Neuron (in vitro differentiated cells): ENCODE results near the gene FOXP1.

Source experiments
- H2AFZ ChIP-seq: one replicate; pipeline ENCODE4 v1.6.1; 2013; ENCODE audit warnings: low read depth, mild to moderate bottlenecking, inconsistent platforms, low read length, moderate library complexity
- H3K27me3 ChIP-seq: one replicate; pipeline ENCODE4 v1.6.1; 2013; ENCODE audit warnings: low read length; ENCODE audit not compliant: insufficient read depth
- H3K36me3 ChIP-seq: one replicate; pipeline ENCODE4 v1.6.1; 2013; ENCODE audit warnings: low read length; ENCODE audit not compliant: insufficient read depth
- H3K4me1 ChIP-seq: one replicate; pipeline ENCODE4 v1.6.1; 2013; ENCODE audit warnings: low read length; ENCODE audit not compliant: insufficient read depth
- H3K4me3 ChIP-seq: 2 replicates; pipeline ENCODE4 v1.5.1; 2013; ENCODE audit warnings: mild to moderate bottlenecking, low read length, moderate library complexity
- H3K9me3 ChIP-seq: one replicate; pipeline ENCODE4 v1.6.1; 2013; ENCODE audit warnings: low read length

The FOXP1 gene

DNA sequence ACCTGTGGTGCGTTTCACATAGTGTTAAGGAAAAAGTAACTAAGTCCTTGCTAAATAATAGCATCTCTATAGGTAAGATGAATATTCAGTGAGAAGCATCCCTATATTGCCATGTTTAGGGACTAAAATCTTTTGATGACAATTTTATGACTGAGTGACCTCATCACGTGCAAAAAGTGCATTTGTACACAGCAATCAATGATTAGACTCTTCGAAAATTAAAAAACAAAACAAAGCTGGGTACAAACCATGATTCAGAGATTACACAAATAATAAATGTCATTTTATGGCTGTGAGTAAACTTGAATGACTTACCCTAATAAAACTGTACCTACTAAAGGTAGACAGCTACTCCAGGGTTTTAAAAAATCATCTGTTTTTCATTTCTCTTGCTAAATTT lies 505.3 kb downstream of the FOXP1 start:
- no peaks in the 10 kb centered on the region for H3K27me3 ChIP-seq
- no peak overlapping the region for H2AFZ ChIP-seq
- H3K4me1 ChIP-seq = peaks cover 7% of the 10 kb centered on the region
- H3K9me3 ChIP-seq = peaks cover 3% of the 10 kb centered on the region
- no peak overlapping the region for H3K4me3 ChIP-seq
- H3K36me3 ChIP-seq = no peaks in the 10 kb centered on the region

GRCh38 chr3:71077070-71077469 lies 506.5 kb downstream of the FOXP1 start:
- Histone ChIP-seq H2AFZ (no peak overlapping the region), H3K36me3 (no peaks in the 10 kb centered on the region), H3K4me1 (peaks cover 12% of the 10 kb centered on the region), H3K9me3 (no peaks in the 10 kb centered on the region), H3K4me3 (no peak overlapping the region), H3K27me3 (no peaks in the 10 kb centered on the region)

GRCh38 chr3:71076361-71077002 lies 507.0 kb downstream of the FOXP1 start:
- H2AFZ ChIP-seq = no peak overlapping the region
- H3K36me3 ChIP-seq = no peaks in the 10 kb centered on the region
- H3K9me3 ChIP-seq = no peaks in the 10 kb centered on the region
- no peaks in the 10 kb centered on the region for H3K27me3 ChIP-seq
- H3K4me3 ChIP-seq = no peak overlapping the region
- H3K4me1 ChIP-seq = peaks cover 12% of the 10 kb centered on the region

GRCh38 chr3:71075494-71075893 lies 508.0 kb downstream of the FOXP1 start:
- Histone ChIP-seq H2AFZ (no peak overlapping the region), H3K4me1 (peaks cover 17% of the 10 kb centered on the region), H3K36me3 (no peaks in the 10 kb centered on the region), H3K9me3 (no peaks in the 10 kb centered on the region), H3K4me3 (no peak overlapping the region), H3K27me3 (no peaks in the 10 kb centered on the region)

DNA sequence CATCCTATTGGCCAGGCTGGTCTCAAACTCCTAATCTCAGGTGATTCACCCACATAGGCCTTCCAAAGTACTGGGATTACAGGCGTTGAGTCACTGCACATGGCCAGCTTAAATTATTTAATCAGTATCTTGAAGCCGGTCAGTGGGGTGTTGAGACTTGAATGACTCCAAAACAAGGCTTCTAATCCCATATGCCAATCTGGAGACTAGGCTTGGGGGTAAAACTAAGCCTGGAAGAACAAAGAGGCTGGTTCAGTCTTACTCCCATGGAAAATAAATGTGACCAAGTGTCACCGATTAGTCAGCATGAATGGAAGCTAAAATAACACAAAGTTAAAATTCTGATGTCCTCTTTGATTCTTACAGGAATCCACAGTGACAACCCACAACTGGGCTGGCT lies 509.1 kb downstream of the FOXP1 start:
- peaks cover 27% of the 10 kb centered on the region for H3K4me1 ChIP-seq
- H2AFZ ChIP-seq = no peak overlapping the region
- H3K9me3 ChIP-seq = no peaks in the 10 kb centered on the region
- no peak overlapping the region for H3K4me3 ChIP-seq
- no peaks in the 10 kb centered on the region for H3K36me3 ChIP-seq
- H3K27me3 ChIP-seq = no peaks in the 10 kb centered on the region

- Histone ChIP-seq H3K27me3 (no peaks in the 10 kb centered on the region), H3K4me1 (peaks cover 32% of the 10 kb centered on the region), H3K4me3 (no peak overlapping the region), H2AFZ (no peak overlapping the region), H3K9me3 (no peaks in the 10 kb centered on the region), H3K36me3 (no peaks in the 10 kb centered on the region)
Observed at GRCh38 chr3:71072986-71073385, 510.5 kb downstream of the FOXP1 start.

- Histone ChIP-seq H3K4me1 (peaks cover 32% of the 10 kb centered on the region), H3K4me3 (no peak overlapping the region), H3K9me3 (no peaks in the 10 kb centered on the region), H3K27me3 (no peaks in the 10 kb centered on the region), H2AFZ (no peak overlapping the region), H3K36me3 (no peaks in the 10 kb centered on the region)
Observed at GRCh38 chr3:71072287-71072686, 511.2 kb downstream of the FOXP1 start.

GRCh38 chr3:71070497-71071463 lies 512.7 kb downstream of the FOXP1 start:
- no peaks in the 10 kb centered on the region for H3K27me3 ChIP-seq

DNA sequence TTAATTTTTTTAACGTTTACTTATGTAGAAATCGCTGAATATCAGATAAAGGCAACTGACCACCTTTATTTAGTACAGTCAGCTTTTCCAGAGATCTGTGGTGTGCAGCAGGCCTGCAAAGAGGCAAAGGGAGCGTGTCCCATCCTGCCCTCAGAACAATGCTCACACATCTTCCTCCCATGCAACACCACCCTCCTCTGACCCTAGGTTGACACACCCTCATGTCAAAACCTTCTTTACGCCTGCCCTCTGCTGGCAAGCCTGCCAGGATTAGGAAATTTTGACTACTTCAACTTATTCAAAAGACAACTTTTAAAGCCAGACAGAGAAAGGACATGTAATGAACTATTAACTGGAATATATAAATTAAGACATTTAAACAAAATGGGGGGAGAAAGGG lies 513.7 kb downstream of the FOXP1 start:
- Histone ChIP-seq H3K9me3 (no peaks in the 10 kb centered on the region), H3K36me3 (no peaks in the 10 kb centered on the region), H2AFZ (no peak overlapping the region), H3K27me3 (no peaks in the 10 kb centered on the region), H3K4me3 (no peak overlapping the region), H3K4me1 (peaks cover 48% of the 10 kb centered on the region)

More at GRCh38 chr3:71070497-71071463, 512.7 kb downstream of the FOXP1 start:
- Histone ChIP-seq H2AFZ (no peak overlapping the region), H3K9me3 (no peaks in the 10 kb centered on the region), H3K36me3 (no peaks in the 10 kb centered on the region), H3K4me3 (no peak overlapping the region), H3K4me1 (peaks cover 45% of the 10 kb centered on the region)

DNA sequence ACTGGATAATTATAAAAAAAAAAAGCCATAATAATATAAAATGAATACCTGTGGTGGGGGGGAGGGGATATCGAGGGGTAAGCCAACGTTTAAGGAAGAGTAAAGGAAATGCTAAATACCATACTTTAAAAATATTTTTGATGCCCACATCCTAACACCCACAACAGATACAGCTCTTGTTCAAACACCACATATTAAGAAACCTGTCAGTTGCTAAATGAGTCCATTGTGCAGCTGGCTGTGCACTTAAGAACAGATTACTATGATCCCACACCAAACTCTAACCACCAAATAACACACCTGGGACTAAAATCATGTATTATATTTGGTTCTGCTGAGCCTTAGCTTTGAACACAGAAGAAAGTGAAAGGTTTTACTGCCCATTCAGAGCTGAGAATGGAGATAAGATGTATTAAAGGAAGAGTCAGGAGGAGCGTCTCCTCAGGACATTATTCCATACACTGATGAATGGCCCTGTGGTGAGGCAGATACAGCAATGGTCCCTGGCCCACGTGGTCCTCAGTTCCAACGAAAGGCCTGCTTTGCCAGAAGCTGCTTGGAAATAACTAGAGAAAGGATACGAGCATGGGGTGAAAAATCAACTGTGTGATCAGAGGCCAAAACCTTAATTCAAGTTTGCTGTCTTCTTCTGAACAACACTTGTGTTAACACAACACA lies 515.4 kb downstream of the FOXP1 start:
- Histone ChIP-seq H3K9me3 (no peaks in the 10 kb centered on the region), H3K4me1 (peaks cover 54% of the 10 kb centered on the region)

DNA sequence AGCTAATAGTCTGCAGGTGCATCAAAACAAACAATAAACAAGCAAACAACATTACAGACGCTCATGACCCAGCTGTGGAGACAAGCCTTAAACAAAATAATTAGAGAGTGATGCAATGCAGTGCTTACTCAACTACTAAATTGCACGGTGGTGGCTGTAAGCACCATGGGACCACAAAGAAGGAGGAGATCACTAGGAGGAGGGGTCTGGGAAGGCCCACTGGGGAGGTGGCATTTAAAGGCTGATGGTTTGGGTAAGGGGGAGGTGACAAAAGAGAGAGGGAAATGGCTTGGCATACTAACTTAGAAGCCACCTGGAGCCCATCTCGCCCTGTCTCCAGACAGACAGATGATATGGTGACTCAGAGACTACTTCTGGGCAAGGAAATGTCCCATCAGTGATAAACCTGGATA lies 516.7 kb downstream of the FOXP1 start:
- Histone ChIP-seq H2AFZ (no peak overlapping the region), H3K36me3 (no peaks in the 10 kb centered on the region), H3K27me3 (no peaks in the 10 kb centered on the region), H3K4me3 (no peak overlapping the region), H3K9me3 (no peaks in the 10 kb centered on the region), H3K4me1 (peaks cover 63% of the 10 kb centered on the region)

More for the DNA sequence above, 515.4 kb downstream of the FOXP1 start:
- H2AFZ ChIP-seq = no peak overlapping the region
- H3K27me3 ChIP-seq = no peaks in the 10 kb centered on the region
- no peak overlapping the region for H3K4me3 ChIP-seq
- no peaks in the 10 kb centered on the region for H3K36me3 ChIP-seq

- H3K27me3 ChIP-seq = no peaks in the 10 kb centered on the region
Observed at GRCh38 chr3:71066356-71066755, 517.2 kb downstream of the FOXP1 start.

DNA sequence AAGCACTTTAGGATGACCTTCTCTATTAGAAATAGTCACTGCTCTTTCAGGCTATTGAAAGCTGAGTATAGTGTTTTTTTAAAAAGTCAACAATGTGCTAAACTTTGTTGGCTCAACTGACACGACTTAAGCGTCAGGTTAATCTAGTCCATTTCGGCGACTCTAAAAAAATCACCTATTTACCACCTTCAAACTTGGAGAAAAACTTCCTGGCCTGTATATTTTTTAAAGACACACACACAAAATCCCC lies 517.8 kb downstream of the FOXP1 start:
- peaks cover 63% of the 10 kb centered on the region for H3K4me1 ChIP-seq
- no peaks in the 10 kb centered on the region for H3K36me3 ChIP-seq
- no peaks in the 10 kb centered on the region for H3K9me3 ChIP-seq
- peak overlapping the region; percentile 74 for H3K4me3 ChIP-seq
- no peaks in the 10 kb centered on the region for H3K27me3 ChIP-seq
- H2AFZ ChIP-seq = peak overlapping the region; percentile 89

More at GRCh38 chr3:71066356-71066755, 517.2 kb downstream of the FOXP1 start:
- Histone ChIP-seq H3K9me3 (no peaks in the 10 kb centered on the region), H3K4me3 (peak overlapping the region; percentile 74), H2AFZ (no peak overlapping the region), H3K4me1 (peaks cover 67% of the 10 kb centered on the region), H3K36me3 (no peaks in the 10 kb centered on the region)
